Measurements from ENCODE around the gene GLRB.
"Not testable (repeated sequence)": the region's sequence is repeated elsewhere in the genome, so short reads cannot be mapped to it uniquely, and the experiment has no call there.

The GLRB gene

GRCh38 chr4:157170321-157170720, 94.4 kb downstream of the GLRB start:
- DNase-seq (ENCODE audit: low read depth, low spot score): no peak
- Histone ChIP-seq H3K9ac (ENCODE audit: insufficient read length, low read depth) (no peak overlapping the region), H3K4me1 (ENCODE audit: insufficient read depth, insufficient read length) (no peaks in the 10 kb centered on the region), H3K9me3 (ENCODE audit: insufficient read depth, low read length) (no peaks in the 10 kb centered on the region), H3K36me3 (ENCODE audit: insufficient read depth, insufficient read length, low read length) (no peaks in the 10 kb centered on the region), H3K4me3 (ENCODE audit: insufficient read length, low read depth) (no peak overlapping the region), H3K27me3 (ENCODE audit: insufficient read depth, insufficient read length) (no peaks in the 10 kb centered on the region)
- TF ChIP-seq SUZ12 (IDR thresholded peaks at IDR 0.05; ENCODE audit: extremely low read depth, insufficient read depth, insufficient read length) (no peak), YY1 (IDR thresholded peaks at IDR 0.05; ENCODE audit: insufficient read depth, insufficient read length) (no peak), ZNF274 (IDR thresholded peaks at IDR 0.05; ENCODE audit: low read depth, low read length) (no peak)

GRCh38 chr4:157172011-157172410, 96.1 kb downstream of the GLRB start:
- H3K4me1 ChIP-seq (ENCODE audit: insufficient read depth, insufficient read length): no peaks in the 10 kb centered on the region
- H3K27me3 ChIP-seq (ENCODE audit: insufficient read depth, insufficient read length): no peaks in the 10 kb centered on the region
- TF ChIP-seq YY1 (IDR thresholded peaks at IDR 0.05; ENCODE audit: insufficient read depth, insufficient read length) (no peak), ZNF274 (IDR thresholded peaks at IDR 0.05; ENCODE audit: low read depth, low read length) (no peak), SUZ12 (IDR thresholded peaks at IDR 0.05; ENCODE audit: extremely low read depth, insufficient read depth, insufficient read length) (no peak)
- no peaks in the 10 kb centered on the region for H3K9me3 ChIP-seq (ENCODE audit: insufficient read depth, low read length)
- H3K36me3 ChIP-seq (ENCODE audit: insufficient read depth, insufficient read length, low read length): no peaks in the 10 kb centered on the region
- no peak overlapping the region for H3K4me3 ChIP-seq (ENCODE audit: insufficient read length, low read depth)
- H3K9ac ChIP-seq (ENCODE audit: insufficient read length, low read depth): no peak overlapping the region
- DNase-seq (ENCODE audit: low read depth, low spot score): no peak

GRCh38 chr4:157180268-157180667, 104.3 kb downstream of the GLRB start:
- not testable (repeated sequence) for H3K4me3 ChIP-seq (ENCODE audit: insufficient read length, low read depth); H3K27me3 ChIP-seq (ENCODE audit: insufficient read depth, insufficient read length); H3K9ac ChIP-seq (ENCODE audit: insufficient read length, low read depth); H3K36me3 ChIP-seq (ENCODE audit: insufficient read depth, insufficient read length, low read length); H3K9me3 ChIP-seq (ENCODE audit: insufficient read depth, low read length); H3K4me1 ChIP-seq (ENCODE audit: insufficient read depth, insufficient read length); DNase-seq (ENCODE audit: low read depth, low spot score)

GRCh38 chr4:157184300-157184699, 108.3 kb downstream of the GLRB start:
- TF ChIP-seq SUZ12 (IDR thresholded peaks at IDR 0.05; ENCODE audit: extremely low read depth, insufficient read depth, insufficient read length): no peak
- no peak for TF ChIP-seq YY1 (IDR thresholded peaks at IDR 0.05; ENCODE audit: insufficient read depth, insufficient read length)
- no peak for TF ChIP-seq ZNF274 (IDR thresholded peaks at IDR 0.05; ENCODE audit: low read depth, low read length)
- H3K36me3 ChIP-seq (ENCODE audit: insufficient read depth, insufficient read length, low read length): no peaks in the 10 kb centered on the region
- no peaks in the 10 kb centered on the region for H3K4me1 ChIP-seq (ENCODE audit: insufficient read depth, insufficient read length)
- H3K9ac ChIP-seq (ENCODE audit: insufficient read length, low read depth): no peak overlapping the region
- no peaks in the 10 kb centered on the region for H3K9me3 ChIP-seq (ENCODE audit: insufficient read depth, low read length)
- no peak overlapping the region for H3K4me3 ChIP-seq (ENCODE audit: insufficient read length, low read depth)
- no peaks in the 10 kb centered on the region for H3K27me3 ChIP-seq (ENCODE audit: insufficient read depth, insufficient read length)
- DNase-seq (ENCODE audit: low read depth, low spot score): no peak

GRCh38 chr4:157185363-157185762, 109.4 kb downstream of the GLRB start:
- Histone ChIP-seq H3K4me3 (ENCODE audit: insufficient read length, low read depth) (no peak overlapping the region), H3K4me1 (ENCODE audit: insufficient read depth, insufficient read length) (no peaks in the 10 kb centered on the region), H3K27me3 (ENCODE audit: insufficient read depth, insufficient read length) (no peaks in the 10 kb centered on the region), H3K9ac (ENCODE audit: insufficient read length, low read depth) (no peak overlapping the region), H3K9me3 (ENCODE audit: insufficient read depth, low read length) (no peaks in the 10 kb centered on the region), H3K36me3 (ENCODE audit: insufficient read depth, insufficient read length, low read length) (no peaks in the 10 kb centered on the region)
- no peak for TF ChIP-seq ZNF274 (IDR thresholded peaks at IDR 0.05; ENCODE audit: low read depth, low read length)
- TF ChIP-seq SUZ12 (IDR thresholded peaks at IDR 0.05; ENCODE audit: extremely low read depth, insufficient read depth, insufficient read length): no peak
- no peak for TF ChIP-seq YY1 (IDR thresholded peaks at IDR 0.05; ENCODE audit: insufficient read depth, insufficient read length)
- DNase-seq (ENCODE audit: low read depth, low spot score): no peak

GRCh38 chr4:157195374-157195773, 119.4 kb downstream of the GLRB start:
- Histone ChIP-seq H3K4me1 (ENCODE audit: insufficient read depth, insufficient read length) (no peaks in the 10 kb centered on the region), H3K36me3 (ENCODE audit: insufficient read depth, insufficient read length, low read length) (no peaks in the 10 kb centered on the region), H3K9ac (ENCODE audit: insufficient read length, low read depth) (no peak overlapping the region), H3K9me3 (ENCODE audit: insufficient read depth, low read length) (no peaks in the 10 kb centered on the region), H3K4me3 (ENCODE audit: insufficient read length, low read depth) (no peak overlapping the region), H3K27me3 (ENCODE audit: insufficient read depth, insufficient read length) (no peaks in the 10 kb centered on the region)
- TF ChIP-seq ZNF274 (IDR thresholded peaks at IDR 0.05; ENCODE audit: low read depth, low read length): no peak
- TF ChIP-seq YY1 (IDR thresholded peaks at IDR 0.05; ENCODE audit: insufficient read depth, insufficient read length): no peak
- no peak for TF ChIP-seq SUZ12 (IDR thresholded peaks at IDR 0.05; ENCODE audit: extremely low read depth, insufficient read depth, insufficient read length)
- DNase-seq (ENCODE audit: low read depth, low spot score): no peak

- no peak overlapping the region for H3K4me3 ChIP-seq (ENCODE audit: insufficient read length, low read depth)
- no peak for DNase-seq (ENCODE audit: low read depth, low spot score)
- H3K27me3 ChIP-seq (ENCODE audit: insufficient read depth, insufficient read length): no peaks in the 10 kb centered on the region
- TF ChIP-seq SUZ12 (IDR thresholded peaks at IDR 0.05; ENCODE audit: extremely low read depth, insufficient read depth, insufficient read length) (no peak), YY1 (IDR thresholded peaks at IDR 0.05; ENCODE audit: insufficient read depth, insufficient read length) (no peak), ZNF274 (IDR thresholded peaks at IDR 0.05; ENCODE audit: low read depth, low read length) (no peak)
- H3K4me1 ChIP-seq (ENCODE audit: insufficient read depth, insufficient read length): no peaks in the 10 kb centered on the region
- no peak overlapping the region for H3K9ac ChIP-seq (ENCODE audit: insufficient read length, low read depth)
- H3K36me3 ChIP-seq (ENCODE audit: insufficient read depth, insufficient read length, low read length): no peaks in the 10 kb centered on the region
- no peaks in the 10 kb centered on the region for H3K9me3 ChIP-seq (ENCODE audit: insufficient read depth, low read length)
Measured at GRCh38 chr4:157196046-157196445, 120.1 kb downstream of the GLRB start.

Measured in NT2/D1 (cell line).